Fibroblast of lung (primary cell): ENCODE results near the gene IL1A.

Source experiments
- EZH2 ChIP-seq: IDR thresholded peaks from 2 replicates; pipeline ENCODE4 v1.5.1; 2012; ENCODE audit warnings: low read length, control low read depth, mild to moderate bottlenecking; ENCODE audit errors: missing control alignments
- TF ChIP-seq, protein P1 (sequence below), 2 donors: IDR thresholded peaks in 1 of 2; conservative IDR thresholded peaks in 1 of 2; 1 replicate in 1 of 2; 2 replicates in 1 of 2; pipeline ENCODE4 v1.5.1; 2011 to 2012; ENCODE audit warnings: low read length in 2 of 2, control low read depth in 1 of 2, inconsistent platforms in 1 of 2, low read depth in 1 of 2, mild to moderate bottlenecking in 1 of 2

DNA sequence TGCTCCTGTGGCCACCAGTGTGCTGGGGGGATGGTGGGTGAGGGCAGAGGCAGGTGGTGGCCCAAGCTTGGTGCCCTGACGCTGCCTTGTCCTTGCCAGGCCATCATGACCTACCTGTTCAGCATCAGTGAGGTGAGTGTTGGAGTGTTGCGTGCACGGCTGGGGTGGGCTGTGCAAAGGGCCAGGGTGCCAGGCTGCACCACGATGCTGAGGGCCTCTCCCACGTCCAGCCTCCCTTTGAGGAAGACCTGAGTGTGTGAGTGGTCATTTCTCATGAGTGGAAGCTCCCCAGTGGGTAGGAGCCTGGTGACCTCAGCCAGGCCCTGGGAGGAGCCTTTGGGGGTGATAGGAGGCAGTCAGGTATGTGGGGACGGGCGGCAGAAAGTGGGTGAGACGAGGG lies 60.3 kb downstream of the IL1A start:
- TF ChIP-seq, protein P1, sequence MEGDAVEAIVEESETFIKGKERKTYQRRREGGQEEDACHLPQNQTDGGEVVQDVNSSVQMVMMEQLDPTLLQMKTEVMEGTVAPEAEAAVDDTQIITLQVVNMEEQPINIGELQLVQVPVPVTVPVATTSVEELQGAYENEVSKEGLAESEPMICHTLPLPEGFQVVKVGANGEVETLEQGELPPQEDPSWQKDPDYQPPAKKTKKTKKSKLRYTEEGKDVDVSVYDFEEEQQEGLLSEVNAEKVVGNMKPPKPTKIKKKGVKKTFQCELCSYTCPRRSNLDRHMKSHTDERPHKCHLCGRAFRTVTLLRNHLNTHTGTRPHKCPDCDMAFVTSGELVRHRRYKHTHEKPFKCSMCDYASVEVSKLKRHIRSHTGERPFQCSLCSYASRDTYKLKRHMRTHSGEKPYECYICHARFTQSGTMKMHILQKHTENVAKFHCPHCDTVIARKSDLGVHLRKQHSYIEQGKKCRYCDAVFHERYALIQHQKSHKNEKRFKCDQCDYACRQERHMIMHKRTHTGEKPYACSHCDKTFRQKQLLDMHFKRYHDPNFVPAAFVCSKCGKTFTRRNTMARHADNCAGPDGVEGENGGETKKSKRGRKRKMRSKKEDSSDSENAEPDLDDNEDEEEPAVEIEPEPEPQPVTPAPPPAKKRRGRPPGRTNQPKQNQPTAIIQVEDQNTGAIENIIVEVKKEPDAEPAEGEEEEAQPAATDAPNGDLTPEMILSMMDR (conservative IDR thresholded peaks at IDR 0.05 in 1 of 2, IDR thresholded peaks at IDR 0.05 in 1 of 2; ENCODE audit: low read depth in 1 of 2, low read length in 2 of 2), result no peak
- no peak for TF ChIP-seq EZH2
